HG03575 (cell line): ENCODE results near the gene IGDCC3.

Experiments
- ATAC-seq: cut with Tn5 transposase; IDR thresholded peaks from one replicate; pipeline ENCODE4 v1.9.1; 2021; ENCODE audit not compliant: unreplicated experiment, insufficient number of reproducible peaks, low FRiP score; ENCODE audit errors: extremely low read depth

Gene IGDCC3

DNA sequence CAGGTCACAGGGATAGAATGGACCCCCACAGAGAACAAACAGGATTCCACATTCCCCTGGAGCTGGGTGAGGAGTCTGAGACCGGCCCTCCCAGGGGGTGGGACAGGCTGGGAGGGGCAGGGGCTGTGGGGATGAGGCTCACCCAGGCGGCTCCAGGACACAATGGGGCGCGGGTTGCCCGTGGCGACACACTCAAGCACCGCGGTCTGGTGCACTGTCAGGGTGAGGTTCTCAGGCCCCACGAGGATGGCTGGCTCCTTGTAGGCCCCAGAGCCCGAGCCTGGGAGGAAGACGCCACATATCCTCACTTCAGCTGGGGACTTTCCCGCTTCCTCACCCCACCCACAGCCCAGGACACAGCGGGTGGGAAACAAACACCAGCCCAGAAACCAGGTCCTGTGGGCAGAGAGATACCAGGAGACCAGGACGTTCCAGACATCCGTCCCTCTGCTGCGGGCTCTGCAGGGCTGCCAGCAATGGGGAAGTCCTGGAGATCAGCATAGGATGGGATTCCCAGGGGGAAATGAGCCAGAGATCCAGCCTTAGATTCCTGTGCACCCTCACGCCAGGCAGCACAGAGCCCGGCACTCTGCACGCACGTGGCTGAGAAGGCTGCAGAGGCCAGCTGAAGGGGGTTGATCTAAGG lies 43.1 kb downstream of the IGDCC3 start:
- no peak for ATAC-seq

DNA sequence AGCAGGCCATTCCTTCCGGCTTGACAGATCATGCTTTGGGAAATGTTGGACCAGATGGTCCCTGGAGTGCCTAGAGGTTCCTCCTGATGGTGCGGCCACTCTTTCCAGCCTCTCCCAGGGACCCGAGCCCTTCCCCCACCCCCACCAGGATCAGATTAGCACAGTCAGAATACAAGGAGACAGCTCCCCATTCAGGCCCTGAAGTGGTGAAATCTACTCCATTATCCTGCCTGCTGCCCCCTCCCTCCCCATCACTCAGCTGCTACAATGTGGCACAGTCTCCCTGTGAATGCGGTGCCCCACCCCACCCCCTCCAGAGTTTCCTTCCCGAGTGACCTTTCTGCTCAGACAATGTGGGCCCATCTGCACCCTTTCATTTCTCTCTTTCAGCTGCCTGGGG lies 43.9 kb downstream of the IGDCC3 start:
- ATAC-seq = no peak

DNA sequence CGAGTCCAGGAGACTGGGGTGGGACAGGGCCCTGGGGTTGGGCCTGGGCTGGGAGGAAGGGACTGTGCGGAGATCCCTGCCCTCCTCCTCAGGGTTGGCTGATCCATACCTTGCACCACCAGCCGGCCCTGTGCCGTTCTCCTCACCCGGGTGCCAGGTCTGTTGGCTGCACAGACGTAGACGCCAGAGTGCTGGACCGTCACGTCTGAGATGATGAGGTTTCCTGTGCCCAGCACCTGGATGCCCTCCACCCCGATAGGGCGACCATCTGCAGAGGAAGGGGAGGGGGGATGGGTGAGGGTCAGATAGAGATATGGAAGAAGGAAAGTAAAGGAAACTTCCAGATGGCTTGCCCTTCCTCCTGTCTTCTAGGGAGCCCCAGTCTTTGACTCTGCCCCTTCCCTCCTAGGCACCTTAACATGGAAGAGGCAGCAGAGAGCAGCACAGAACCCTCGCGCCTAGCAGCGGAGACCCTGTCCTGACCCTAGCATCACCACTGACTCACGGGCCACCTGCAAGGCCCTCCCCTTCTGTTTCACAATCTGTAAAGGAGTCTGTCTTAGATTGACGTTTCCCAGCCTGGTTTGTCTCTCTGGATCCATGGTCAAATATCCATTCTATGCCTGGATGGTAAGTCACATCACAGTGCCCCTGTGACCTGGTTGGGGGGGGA lies 44.5 kb downstream of the IGDCC3 start:
- no peak for ATAC-seq

DNA sequence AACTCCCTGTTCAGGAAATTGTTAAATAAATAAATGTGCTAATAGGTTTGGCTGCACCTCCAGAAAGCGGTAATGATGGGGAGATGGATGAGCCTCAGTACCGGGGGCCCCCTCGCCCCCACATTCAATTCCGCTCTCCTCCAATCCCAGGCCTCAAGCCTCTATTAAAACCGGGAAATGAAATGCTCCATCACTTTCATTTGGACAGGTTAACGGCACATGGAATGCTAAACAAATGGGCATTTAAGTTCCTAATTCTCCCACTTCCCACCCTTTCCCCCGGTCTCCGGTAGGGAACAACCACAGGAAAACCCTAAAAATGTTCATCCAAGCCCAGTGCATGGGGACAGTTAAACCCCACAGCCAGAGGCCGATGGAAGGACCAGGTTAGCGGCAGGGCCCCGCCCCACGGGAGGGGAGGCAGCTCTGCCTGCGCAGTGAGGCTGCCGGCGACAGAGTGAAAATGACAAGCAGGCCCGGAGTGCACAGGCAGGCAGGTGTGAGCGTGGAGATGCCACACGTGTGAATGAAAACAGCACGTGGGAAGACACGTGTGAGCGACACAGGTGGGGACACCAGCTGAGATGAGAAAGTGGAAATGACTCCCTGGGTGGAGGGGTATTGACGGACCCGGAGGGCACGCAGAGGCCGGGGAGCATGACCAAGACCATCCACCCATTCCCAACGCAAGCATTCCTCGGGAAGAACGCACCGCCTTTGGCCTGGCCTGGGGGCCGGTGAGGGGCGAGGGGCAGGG lies 45.2 kb downstream of the IGDCC3 start:
- no peak for ATAC-seq

DNA sequence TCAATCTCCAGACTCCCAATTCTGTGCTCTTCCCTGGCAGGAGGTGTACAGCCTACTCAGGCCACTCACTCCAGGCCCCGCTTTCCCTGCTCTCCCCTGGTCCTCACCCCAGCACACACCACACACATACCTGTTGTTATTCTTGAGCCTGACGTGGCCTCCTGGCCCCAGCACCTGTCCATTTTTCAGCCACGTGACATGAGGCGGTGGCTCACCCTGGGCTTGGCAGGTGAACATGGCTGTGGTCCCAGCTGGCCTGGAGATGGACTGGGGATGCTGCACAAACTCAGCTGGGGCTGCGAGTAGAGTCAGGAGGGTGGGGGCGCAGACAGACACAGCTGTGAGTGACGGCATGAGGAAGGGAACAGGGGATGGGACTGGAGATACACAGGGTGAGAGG lies 46.0 kb downstream of the IGDCC3 start:
- no peak for ATAC-seq

DNA sequence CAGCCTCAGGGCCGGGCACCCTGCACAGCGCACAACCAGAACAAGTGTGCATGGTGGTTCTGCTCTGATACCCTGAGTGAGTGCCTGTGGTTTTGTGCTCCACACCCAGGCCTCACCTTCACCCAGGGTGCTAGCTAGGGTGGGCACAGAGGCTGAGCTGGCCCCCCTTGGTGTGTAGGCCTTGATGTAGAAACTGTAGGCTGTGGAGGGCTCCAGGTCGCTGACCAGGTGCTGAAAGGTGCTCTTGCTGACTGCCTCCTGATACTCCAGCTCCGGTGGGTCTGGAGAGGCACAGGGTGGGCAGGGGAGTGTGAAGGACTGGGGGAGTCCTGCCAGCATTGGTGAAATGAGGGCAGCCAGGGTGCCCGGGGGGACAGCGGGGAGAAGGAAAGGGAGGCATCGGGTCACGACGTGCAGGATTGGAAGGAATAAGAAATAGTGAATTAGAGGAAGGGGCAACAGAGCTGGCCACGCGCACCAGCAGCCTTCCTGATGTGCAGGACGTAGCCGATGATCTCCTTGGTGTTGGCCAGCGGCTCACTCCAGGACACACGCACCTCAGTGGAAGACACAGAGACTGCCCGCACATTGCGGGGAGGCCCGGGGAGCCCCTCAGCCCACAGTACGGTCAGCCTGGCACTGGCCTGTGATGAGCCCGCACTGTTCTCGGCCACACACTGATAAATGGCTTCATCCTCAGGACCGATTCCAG lies 46.7 kb downstream of the IGDCC3 start:
- no peak for ATAC-seq

DNA sequence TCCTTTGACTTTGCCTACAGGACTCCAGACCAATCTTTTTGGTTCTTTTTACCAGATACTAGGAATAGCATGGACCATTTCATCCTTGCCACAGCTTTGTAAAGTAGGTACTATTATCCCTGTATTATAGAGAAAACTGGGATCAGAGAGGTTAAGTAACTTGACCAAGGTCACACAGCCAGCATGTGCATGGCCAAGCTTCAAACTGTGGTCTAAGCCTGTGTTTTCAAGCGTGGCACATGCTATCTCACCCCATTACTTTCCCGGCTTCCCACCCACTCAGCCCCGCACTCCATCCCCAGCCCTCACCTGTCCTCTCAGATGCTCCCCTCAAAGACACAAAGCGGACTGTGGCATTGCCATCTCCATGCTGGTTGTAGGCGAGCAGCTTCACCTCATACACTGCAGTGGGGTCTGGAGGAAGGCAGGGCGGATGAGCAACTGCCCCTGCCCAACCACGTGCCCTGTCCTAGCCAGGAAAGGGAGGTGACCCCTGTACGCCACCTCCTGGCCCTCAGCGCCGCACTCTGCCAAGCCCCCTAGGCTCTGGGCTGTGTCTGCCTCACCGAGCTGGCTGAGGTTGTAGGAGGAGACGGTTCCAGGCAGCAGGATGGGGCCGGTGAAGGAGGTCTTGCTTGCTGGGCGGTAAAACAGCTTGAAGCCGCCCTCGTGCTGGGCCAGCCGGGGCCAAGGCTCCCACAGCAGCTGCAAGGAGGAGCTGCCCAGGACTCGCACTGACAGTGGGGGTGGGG lies 47.6 kb downstream of the IGDCC3 start:
- no peak for ATAC-seq

DNA sequence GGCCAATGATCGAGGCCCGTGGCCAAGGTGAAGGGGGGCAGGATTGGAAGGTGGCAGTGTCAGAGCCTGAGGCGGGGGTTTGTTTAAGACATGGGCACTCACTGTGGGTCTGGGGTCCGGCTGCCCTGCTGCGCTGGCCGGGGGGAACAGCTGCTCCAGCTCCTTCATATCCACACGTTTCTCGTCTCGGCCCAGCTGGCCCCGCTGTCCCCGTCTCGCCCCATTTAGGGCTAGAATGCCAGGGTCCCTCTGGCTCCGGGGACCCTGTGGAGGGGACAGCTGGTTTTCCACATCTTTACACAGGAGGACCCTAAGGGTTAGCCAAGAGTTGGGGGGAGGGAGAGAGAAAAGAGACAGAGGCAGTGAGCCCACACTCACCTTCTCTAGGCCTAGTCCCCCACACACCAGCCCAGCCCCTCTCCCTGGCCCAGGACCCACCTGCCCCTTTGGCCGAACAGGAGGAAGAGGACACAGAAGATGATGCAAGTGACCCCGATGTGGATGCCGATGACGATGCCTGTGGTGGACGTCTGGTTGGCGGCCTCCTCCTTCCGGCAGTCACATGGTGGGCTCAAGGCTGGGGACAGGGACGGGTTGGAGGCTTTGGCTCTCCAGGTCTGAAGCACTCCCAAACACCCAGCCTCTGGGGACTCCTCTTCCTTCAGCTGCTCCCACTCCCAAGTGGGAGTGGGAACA lies 48.4 kb downstream of the IGDCC3 start:
- ATAC-seq = no peak

DNA sequence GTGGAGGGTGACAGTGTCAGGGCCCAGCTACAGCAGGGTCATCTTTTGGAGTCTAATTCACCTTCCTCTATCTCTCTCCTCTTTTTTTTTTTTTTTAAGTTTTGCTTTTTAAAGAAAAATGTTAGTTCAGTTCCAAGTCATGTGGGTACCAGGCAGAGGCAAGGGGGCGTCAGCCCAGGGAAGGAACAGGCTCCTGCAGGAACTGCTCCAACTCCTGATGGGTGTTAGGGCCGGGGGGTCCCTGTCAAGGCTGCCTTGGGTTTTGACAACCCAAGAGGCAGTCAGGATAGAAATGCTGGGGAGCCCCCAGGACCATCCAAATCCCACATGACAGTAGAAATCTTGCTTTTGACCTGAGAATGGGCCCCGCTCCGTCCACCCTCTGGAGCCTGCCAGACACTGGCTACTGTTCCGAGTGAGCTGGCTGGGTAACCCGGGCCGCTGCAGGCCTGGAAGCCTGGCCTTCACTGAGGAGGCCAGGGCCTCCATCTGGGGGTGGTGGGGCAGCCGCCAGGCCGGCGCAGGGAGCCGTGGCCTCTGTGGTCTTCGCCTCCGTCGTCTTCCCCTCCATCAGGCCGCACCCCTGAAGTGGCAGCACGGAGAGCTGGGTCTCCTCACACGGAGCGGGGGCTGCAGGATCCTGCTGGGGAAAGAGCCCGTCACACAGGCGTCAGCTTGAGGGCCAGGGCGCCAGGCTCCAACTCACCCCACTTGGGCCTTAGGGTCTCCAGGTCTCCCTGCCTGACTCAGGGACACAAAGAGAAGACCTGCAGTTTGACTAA lies 49.1 kb downstream of the IGDCC3 start:
- no peak for ATAC-seq

DNA sequence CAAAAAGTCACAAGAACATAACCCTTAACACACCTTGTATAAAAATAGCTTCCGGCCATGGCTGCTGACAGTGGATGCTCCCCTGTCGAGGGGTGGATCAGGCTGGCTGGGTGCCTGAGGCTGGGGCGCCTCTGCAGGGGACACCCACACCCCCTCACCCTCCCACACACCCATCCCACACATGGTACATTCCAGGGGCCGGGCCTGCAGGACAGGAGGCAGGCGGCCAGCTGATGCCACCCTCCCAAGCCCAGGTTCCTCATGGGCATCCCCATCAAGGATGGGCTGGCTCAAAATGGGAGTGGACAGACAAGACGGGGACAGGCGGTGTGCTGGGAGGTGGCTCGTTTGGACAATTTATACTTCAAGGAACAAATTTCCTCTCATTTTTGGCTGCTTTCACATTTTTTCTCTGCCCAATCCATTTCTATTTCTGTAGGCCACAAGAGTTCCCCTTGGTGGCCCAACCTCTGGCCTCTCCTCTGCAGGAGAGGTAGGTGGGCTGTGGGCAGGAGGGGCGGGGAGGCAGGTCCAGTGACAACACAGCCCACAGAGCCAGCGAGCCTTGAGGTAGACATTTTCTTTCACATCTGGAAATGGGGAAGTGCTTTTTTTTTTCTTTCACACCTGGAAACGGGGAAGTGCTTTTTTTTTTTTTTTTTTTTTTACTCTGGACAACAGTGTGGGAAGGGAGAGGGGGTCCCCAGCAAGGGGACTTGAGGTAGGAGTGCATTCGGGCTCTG lies 50.0 kb downstream of the IGDCC3 start:
- ATAC-seq = no peak

DNA sequence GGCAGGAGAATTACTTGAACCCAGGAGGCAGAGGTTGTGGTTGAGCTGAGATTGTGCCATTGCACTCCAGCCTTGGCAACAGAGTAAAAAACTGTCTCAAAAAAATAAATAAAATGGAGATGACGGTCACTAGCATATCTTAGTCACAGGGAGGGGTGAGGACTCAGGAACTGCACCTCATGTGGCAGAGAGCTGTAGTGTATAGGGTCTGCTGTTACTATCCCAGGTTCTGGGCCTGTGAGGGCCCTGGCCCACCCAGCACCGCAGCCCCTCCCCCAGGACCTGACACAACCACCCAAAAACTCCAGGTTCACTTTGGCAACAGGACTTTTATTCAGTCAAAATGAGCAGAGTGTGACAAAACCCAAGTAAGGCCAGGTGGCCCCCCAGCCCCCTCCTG lies 51.0 kb downstream of the IGDCC3 start:
- ATAC-seq = no peak

DNA sequence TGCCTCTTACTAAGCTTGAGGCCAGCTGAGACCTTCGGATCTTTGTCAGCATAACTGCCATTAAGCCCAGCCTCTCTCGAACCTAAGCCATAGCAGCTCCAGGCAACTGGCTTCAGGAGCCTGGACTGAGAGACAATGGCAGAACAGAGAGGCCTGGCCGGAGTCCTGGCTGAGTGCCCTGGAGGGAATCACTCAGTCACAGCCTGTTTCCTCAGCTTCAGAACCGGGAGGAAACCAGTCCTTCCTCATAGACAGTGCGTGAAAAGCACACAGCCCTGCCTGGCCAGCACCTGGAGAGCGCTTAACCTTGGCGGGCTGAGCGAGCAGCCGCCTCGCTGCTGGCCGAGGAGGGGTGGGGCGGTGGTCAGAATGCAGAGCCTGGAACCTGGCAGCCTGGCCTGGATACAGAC lies 51.7 kb downstream of the IGDCC3 start:
- ATAC-seq = no peak

DNA sequence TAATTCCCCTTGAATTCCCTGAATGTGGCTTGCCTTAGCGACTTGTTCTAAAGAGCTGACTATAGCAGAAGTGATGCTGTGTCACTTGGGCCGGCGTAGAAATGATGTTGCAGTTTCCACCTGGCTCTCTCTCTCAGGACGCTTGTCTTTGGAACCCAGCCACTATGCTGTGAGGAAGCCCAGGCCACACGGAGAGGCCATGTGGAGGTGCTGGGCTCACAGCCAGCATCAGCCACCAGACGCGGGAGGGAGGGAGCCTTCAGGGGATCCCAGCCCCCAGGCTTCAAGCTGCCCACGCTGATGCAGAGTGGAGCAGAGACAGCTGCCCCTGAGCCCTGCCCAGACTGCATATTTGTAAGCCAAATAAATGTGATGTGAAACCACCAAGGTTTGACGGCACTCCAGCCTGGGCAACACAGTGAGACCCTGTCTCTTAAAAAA lies 54.7 kb downstream of the IGDCC3 start:
- ATAC-seq = no peak

DNA sequence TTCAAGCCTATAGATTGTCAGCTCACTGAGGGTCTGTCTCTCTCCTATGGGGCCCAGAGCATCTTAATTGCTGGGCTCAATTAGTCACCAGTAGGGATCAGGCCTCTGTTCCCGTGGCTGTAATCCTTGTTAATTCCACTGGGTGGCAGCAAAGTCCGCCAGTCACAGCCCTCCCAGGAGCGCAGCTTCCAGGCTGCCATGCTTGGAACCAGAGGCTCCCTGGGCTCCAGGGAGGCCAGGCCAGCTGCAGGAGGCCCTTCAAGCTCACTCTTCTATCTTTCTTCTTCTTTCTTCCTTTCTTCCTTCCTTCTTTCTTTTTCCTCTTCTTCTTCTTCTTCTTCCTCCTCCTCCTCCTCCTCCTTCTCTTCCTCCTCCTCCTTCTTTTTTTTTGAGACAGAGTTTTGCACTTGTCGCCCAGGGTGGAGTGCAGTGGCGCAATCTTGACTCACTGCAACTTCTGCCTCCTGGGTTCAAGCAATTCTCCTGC lies 58.9 kb downstream of the IGDCC3 start:
- ATAC-seq = no peak

DNA sequence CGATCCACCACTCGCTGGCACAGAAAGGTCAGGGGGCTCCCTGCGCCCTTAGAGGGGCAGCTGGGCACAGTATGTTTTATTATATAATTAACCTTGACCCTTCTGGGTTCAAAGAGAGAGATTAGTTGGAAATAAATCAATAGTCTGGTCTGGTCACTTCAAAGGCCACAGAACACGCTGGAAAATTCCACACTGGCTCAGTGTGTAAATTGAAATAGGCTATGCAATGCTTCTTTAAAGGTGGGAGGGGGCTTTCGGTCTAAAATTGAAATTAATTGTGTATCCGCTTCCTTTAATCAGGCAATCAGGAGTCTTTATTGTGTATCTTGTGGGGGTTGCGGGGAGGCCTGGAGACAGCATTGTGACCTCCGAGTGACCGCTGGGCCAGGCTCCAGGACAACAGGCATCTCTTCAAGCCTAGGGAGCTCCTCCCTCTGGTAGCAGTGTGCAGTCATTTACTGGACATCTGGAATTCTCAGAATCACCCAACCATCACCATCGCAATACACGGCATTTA lies 65.3 kb downstream of the IGDCC3 start:
- no peak for ATAC-seq

DNA sequence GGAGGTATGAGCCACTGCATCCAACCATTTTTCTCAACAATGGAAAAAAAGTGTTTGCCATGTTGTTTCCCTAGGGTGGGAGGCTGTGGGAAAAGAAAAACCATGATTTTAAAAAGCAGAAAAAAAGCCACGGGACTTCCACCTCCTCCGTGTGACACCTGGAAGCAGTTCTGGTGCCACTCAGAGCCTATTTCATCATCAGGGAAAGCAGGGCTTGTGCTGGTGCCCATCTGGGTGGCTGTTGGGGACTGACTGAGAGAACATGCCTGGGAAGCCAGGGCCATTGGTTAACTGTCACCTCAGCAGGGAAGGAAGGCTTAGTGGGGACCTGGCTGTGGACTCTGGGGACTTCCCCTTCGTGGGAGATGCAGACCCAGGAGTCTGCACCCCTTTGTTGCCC lies 66.0 kb downstream of the IGDCC3 start:
- ATAC-seq = no peak
